Measurements from ENCODE around the gene SLC9C2. TPM values are rescaled to one million over a fixed set of nuclear protein-coding genes. Genes with fewer than 3 reads are reported as not detected.

Gene SLC9C2
- total RNA-seq, 1 donor from 2014 or later = 0.54 TPM

DNA sequence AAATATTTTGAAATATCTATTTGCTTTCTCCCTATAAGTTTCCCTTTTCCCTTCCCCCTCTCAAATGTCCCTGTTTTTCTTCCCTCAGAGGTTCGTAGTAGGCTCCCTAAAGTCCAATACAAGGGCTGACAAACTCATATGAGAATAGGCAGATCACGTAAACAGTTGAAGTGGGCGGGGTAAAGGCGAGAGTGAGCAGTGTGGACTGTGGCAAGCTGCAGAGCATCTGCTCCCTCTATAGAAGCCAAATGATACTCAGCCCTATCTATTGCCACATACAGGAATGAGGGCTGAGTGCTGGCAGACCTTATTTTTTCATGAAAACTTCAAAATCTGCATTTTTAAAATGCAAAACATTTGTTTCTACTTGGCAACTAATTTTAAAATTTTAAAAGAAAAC lies 99.5 kb downstream of the SLC9C2 start:
- Mint-ChIP-seq H3K27ac (ENCODE audit: unreplicated experiment) (no peak overlapping the region), H3K36me3 (ENCODE audit: low read depth, unreplicated experiment) (no peaks in the 10 kb centered on the region), H3K27me3 (ENCODE audit: low read depth, unreplicated experiment) (peaks cover 1% of the 10 kb centered on the region), H3K4me3 (ENCODE audit: unreplicated experiment) (no peak overlapping the region), H3K9me3 (ENCODE audit: unreplicated experiment) (peaks cover 1% of the 10 kb centered on the region), H3K4me1 (ENCODE audit: low read depth, unreplicated experiment) (peaks cover 19% of the 10 kb centered on the region)
- H3K79me2 ChIP-seq (ENCODE audit: insufficient read depth, low read length) = no peaks in the 10 kb centered on the region
- no peaks in the 10 kb centered on the region for H3K27me3 ChIP-seq (ENCODE audit: insufficient read depth, low read length)
- H4K20me1 ChIP-seq (ENCODE audit: insufficient read depth, low read length) = no peaks in the 10 kb centered on the region
- no peak overlapping the region for H3K9ac ChIP-seq (ENCODE audit: low read length)
- no peak overlapping the region for H3K27ac ChIP-seq (ENCODE audit: low read depth, low read length)
- no peak overlapping the region for H3K4me3 ChIP-seq (ENCODE audit: insufficient read depth, low read depth, low read length)
- H3K4me2 ChIP-seq (ENCODE audit: low read length) = no peak overlapping the region
- no peak for TF ChIP-seq CTCF (IDR thresholded peaks at IDR 0.05; ENCODE audit: insufficient read depth, low read depth, low read length)
- TF ChIP-seq EZH2 (IDR thresholded peaks at IDR 0.05; ENCODE audit: insufficient read depth, low read length) = no peak
- H3K9me3 ChIP-seq (ENCODE audit: insufficient read depth, low read depth, low read length) = no peaks in the 10 kb centered on the region
- H3K36me3 ChIP-seq (ENCODE audit: insufficient read depth, low read length) = no peaks in the 10 kb centered on the region
- FAIRE-seq (no peak), DNase-seq (ENCODE audit: low read depth) (no peak)
- H3K4me1 ChIP-seq (ENCODE audit: insufficient read depth, low read length) = peaks cover 10% of the 10 kb centered on the region
- no peak overlapping the region for H2AFZ ChIP-seq (ENCODE audit: low read depth, low read length)

GRCh38 chr1:173502104-173502503 lies 100.8 kb downstream of the SLC9C2 start:
- no peak overlapping the region for H2AFZ ChIP-seq (ENCODE audit: low read depth, low read length)

More at GRCh38 chr1:173502104-173502503, 100.8 kb downstream of the SLC9C2 start:
- peaks cover 8% of the 10 kb centered on the region for H3K4me1 Mint-ChIP-seq (ENCODE audit: low read depth, unreplicated experiment)
- Histone ChIP-seq H3K4me1 (ENCODE audit: insufficient read depth, low read length) (peaks cover 2% of the 10 kb centered on the region), H3K9ac (ENCODE audit: low read length) (no peak overlapping the region), H3K79me2 (ENCODE audit: insufficient read depth, low read length) (no peaks in the 10 kb centered on the region), H4K20me1 (ENCODE audit: insufficient read depth, low read length) (no peaks in the 10 kb centered on the region), H3K4me2 (ENCODE audit: low read length) (no peak overlapping the region), H3K27me3 (ENCODE audit: insufficient read depth, low read length) (no peaks in the 10 kb centered on the region), H3K36me3 (ENCODE audit: insufficient read depth, low read length) (no peaks in the 10 kb centered on the region), H3K9me3 (ENCODE audit: insufficient read depth, low read depth, low read length) (no peaks in the 10 kb centered on the region), H3K27ac (ENCODE audit: low read depth, low read length) (no peak overlapping the region), H3K4me3 (ENCODE audit: insufficient read depth, low read depth, low read length) (no peak overlapping the region)
- no peak overlapping the region for H3K27ac Mint-ChIP-seq (ENCODE audit: unreplicated experiment)
- TF ChIP-seq CTCF (IDR thresholded peaks at IDR 0.05; ENCODE audit: insufficient read depth, low read depth, low read length) = no peak
- peaks cover 1% of the 10 kb centered on the region for H3K9me3 Mint-ChIP-seq (ENCODE audit: unreplicated experiment)
- H3K4me3 Mint-ChIP-seq (ENCODE audit: unreplicated experiment) = no peak overlapping the region
- no peak for DNase-seq (ENCODE audit: low read depth)
- H3K27me3 Mint-ChIP-seq (ENCODE audit: low read depth, unreplicated experiment) = peaks cover 1% of the 10 kb centered on the region
- H3K36me3 Mint-ChIP-seq (ENCODE audit: low read depth, unreplicated experiment) = no peaks in the 10 kb centered on the region
- no peak for FAIRE-seq

Measured in astrocyte (in vitro differentiated cells and primary cell).